K562 (cell line): ENCODE results near the gene AKNAD1. TPM values are rescaled to one million over a fixed set of nuclear protein-coding genes. Genes with fewer than 3 reads are reported as not detected.
A peak's percentile ranks its signal among the peaks of the same experiment; 100 is the strongest.

Experiments used
- CCNT2 ChIP-seq: IDR thresholded peaks from 2 replicates; pipeline ENCODE4 v1.6.1; 2011; ENCODE audit warnings: borderline replicate concordance, low read depth, mild to moderate bottlenecking, moderate library complexity, mixed read lengths, low read length; ENCODE audit not compliant: insufficient read length; ENCODE audit errors: extremely low read depth
- CREM ChIP-seq: IDR thresholded peaks from 2 replicates; pipeline ENCODE4 v1.6.1; 2014; ENCODE audit warnings: antibody characterized with exemption, low read depth
- EP300 ChIP-seq: IDR thresholded peaks from 2 replicates; pipeline ENCODE4 v1.6.1; 2012; ENCODE audit warnings: low read length, improper control_type of control experiment
- ESRRA ChIP-seq: fragments of 450-650 bp; IDR thresholded peaks from 2 replicates; pipeline ENCODE4 v1.6.1; 2014; ENCODE audit warnings: low read depth, mild to moderate bottlenecking, moderate library complexity, borderline replicate concordance
- NEUROD1 ChIP-seq: fragments of 150-350 bp; IDR thresholded peaks from 2 replicates; pipeline ENCODE4 v1.6.1; 2014; ENCODE audit warnings: borderline replicate concordance, low read length, low read depth; ENCODE audit not compliant: partially characterized antibody
- NFE2 ChIP-seq: IDR thresholded peaks from 2 replicates; pipeline ENCODE4 v1.6.1; 2014; ENCODE audit warnings: antibody characterized with exemption, low read depth
- SMARCC2 ChIP-seq: fragments of 450-650 bp; IDR thresholded peaks from 2 replicates; pipeline ENCODE4 v1.6.1; 2017; ENCODE audit warnings: antibody characterized with exemption, moderate library complexity, mild to moderate bottlenecking, low read depth
- SNIP1 ChIP-seq: fragments of 450-650 bp; IDR thresholded peaks from 2 replicates; pipeline ENCODE4 v1.7.1; 2017; ENCODE audit warnings: low read depth, mild to moderate bottlenecking
- SOX6 ChIP-seq: fragments of 450-650 bp; IDR thresholded peaks from 2 replicates; pipeline ENCODE4 v1.6.1; 2014; ENCODE audit warnings: mild to moderate bottlenecking
- SPI1 ChIP-seq: IDR thresholded peaks from 2 replicates; pipeline ENCODE4 v1.6.1; 2011; ENCODE audit warnings: low read depth, low read length, control low read depth, borderline replicate concordance
- STAT5A ChIP-seq: IDR thresholded peaks from 2 replicates; pipeline ENCODE4 v1.6.1; 2012; ENCODE audit warnings: low read length, inconsistent platforms, borderline replicate concordance
- TCF7 ChIP-seq: sonication (generic); IDR thresholded peaks from 2 replicates; pipeline ENCODE4 v1.6.1; 2016; ENCODE audit warnings: antibody characterized with exemption, borderline replicate concordance
- XRCC3 ChIP-seq: fragments of 450-650 bp; IDR thresholded peaks from 2 replicates; pipeline ENCODE4 v1.6.1; 2017; ENCODE audit warnings: mild to moderate bottlenecking, moderate library complexity
- ZEB2 ChIP-seq: fragments of 450-650 bp; IDR thresholded peaks from 2 replicates; pipeline ENCODE4 v1.6.1; 2016
- ZNF184 ChIP-seq: sonication (generic); formaldehyde crosslinking; IDR thresholded peaks from 2 replicates; pipeline ENCODE4 v1.5.0; 2020; ENCODE audit warnings: missing genetic modification reagents
- polyA plus RNA-seq, 8 experiments: library from polyadenylated mRNA; depleted of rRNA in 4 of 8; stranded (reverse) in 5 of 8; unstranded in 3 of 8; fragments of >200 nt; fragmentation: Nextera tagmentation in 2 of 8; fragmentation: Illumina TruSeq in 1 of 8; extraction: Ambion mirVana in 2 of 8; extraction: Trizol in 1 of 8; gene quantifications; 2 replicates each; pipeline versions ENCODE4 v1.2.1 to v1.2.3, GENCODE V29; 2011 to 2014; ENCODE audit warnings: inconsistent platforms in 1 of 8, missing spikeins in 1 of 8
- total RNA-seq, 7 experiments: library from RNA; depleted of rRNA in 6 of 7; stranded (reverse); fragments of >200 nt in 6 of 7; fragmentation: Illumina TruSeq in 2 of 7; extraction: Trizol in 2 of 7; gene quantifications; 2 replicates each; pipeline versions ENCODE4 v1.2.1 to v1.2.3, GENCODE V29; 2011 to 2021; ENCODE audit warnings: low replicate concordance in 1 of 7
- TF ChIP-seq, protein P1 (sequence below): fragments of 450-650 bp; IDR thresholded peaks from 2 replicates; pipeline ENCODE4 v1.6.1; 2016; ENCODE audit warnings: low read depth, mild to moderate bottlenecking, moderate library complexity
- TF ChIP-seq, protein P2 (sequence below): sonication (generic); formaldehyde crosslinking; IDR thresholded peaks from 2 replicates; pipeline ENCODE4 v1.8.0; 2022; ENCODE audit warnings: mild to moderate bottlenecking, low read depth, missing genetic modification reagents
- TF ChIP-seq, protein P3 (sequence below), 2 experiments: IDR thresholded peaks; 2 replicates each; pipeline ENCODE4 v1.6.1; 2012; ENCODE audit warnings: improper control_type of control experiment in 2 of 2, low read depth in 2 of 2, low read length in 2 of 2, borderline replicate concordance in 1 of 2

Gene AKNAD1
- total and polyA plus RNA-seq, 9 of the 15 experiments (the other 6 are each of a cell fraction or from before 2014, with no cell fraction given), result 0.13 to 0.30 TPM; not detected in 7

- TF ChIP-seq, protein P1, sequence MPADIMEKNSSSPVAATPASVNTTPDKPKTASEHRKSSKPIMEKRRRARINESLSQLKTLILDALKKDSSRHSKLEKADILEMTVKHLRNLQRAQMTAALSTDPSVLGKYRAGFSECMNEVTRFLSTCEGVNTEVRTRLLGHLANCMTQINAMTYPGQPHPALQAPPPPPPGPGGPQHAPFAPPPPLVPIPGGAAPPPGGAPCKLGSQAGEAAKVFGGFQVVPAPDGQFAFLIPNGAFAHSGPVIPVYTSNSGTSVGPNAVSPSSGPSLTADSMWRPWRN, result peak; percentile 82
- TF ChIP-seq ZNF184 (CRISPR knock-in tag), result no peak
- TF ChIP-seq SMARCC2, result peak; percentile 54; the same call in 1 of the 2 replicates
- TF ChIP-seq, protein P2, sequence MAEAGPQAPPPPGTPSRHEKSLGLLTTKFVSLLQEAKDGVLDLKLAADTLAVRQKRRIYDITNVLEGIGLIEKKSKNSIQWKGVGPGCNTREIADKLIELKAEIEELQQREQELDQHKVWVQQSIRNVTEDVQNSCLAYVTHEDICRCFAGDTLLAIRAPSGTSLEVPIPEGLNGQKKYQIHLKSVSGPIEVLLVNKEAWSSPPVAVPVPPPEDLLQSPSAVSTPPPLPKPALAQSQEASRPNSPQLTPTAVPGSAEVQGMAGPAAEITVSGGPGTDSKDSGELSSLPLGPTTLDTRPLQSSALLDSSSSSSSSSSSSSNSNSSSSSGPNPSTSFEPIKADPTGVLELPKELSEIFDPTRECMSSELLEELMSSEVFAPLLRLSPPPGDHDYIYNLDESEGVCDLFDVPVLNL, result no peak
- TF ChIP-seq NEUROD1, result peak; percentile 68
- TF ChIP-seq SOX6, result peak; percentile 47; the same call in 1 of the 2 replicates
- no peak for TF ChIP-seq SNIP1
- TF ChIP-seq, protein P3, sequence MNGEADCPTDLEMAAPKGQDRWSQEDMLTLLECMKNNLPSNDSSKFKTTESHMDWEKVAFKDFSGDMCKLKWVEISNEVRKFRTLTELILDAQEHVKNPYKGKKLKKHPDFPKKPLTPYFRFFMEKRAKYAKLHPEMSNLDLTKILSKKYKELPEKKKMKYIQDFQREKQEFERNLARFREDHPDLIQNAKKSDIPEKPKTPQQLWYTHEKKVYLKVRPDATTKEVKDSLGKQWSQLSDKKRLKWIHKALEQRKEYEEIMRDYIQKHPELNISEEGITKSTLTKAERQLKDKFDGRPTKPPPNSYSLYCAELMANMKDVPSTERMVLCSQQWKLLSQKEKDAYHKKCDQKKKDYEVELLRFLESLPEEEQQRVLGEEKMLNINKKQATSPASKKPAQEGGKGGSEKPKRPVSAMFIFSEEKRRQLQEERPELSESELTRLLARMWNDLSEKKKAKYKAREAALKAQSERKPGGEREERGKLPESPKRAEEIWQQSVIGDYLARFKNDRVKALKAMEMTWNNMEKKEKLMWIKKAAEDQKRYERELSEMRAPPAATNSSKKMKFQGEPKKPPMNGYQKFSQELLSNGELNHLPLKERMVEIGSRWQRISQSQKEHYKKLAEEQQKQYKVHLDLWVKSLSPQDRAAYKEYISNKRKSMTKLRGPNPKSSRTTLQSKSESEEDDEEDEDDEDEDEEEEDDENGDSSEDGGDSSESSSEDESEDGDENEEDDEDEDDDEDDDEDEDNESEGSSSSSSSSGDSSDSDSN (IDR thresholded peaks at IDR 0.05; ENCODE audit: borderline replicate concordance in 1 of 2, low read depth in 2 of 2, low read length in 2 of 2), result peak in 1 of 2 experiments; percentile 75; a peak in 1 of 4 replicates
- TF ChIP-seq ESRRA, result no peak
- no peak for TF ChIP-seq XRCC3
- 0 out of 2 replicates have a peak, but pooled peaks have one; percentile 1 for TF ChIP-seq SPI1
- TF ChIP-seq CCNT2, result peak; percentile 23
- TF ChIP-seq STAT5A, result no peak
- peak; percentile 88 for TF ChIP-seq CREM
- TF ChIP-seq ZEB2, result peak; percentile 85
- peak; percentile 61; the same call in 1 of the 2 replicates for TF ChIP-seq TCF7
- peak; percentile 63; the same call in 1 of the 2 replicates for TF ChIP-seq EP300
- TF ChIP-seq NFE2, result peak; percentile 36; the same call in 1 of the 2 replicates
Measured at GRCh38 chr1:108830119-108831008, 26.5 kb downstream of the AKNAD1 start (continued).
